H1 (cell line): Measurements from ENCODE around the gene PLXNA4. TPM values are rescaled to one million over a fixed set of nuclear protein-coding genes. Genes with fewer than 3 reads are reported as not detected.
A peak's percentile ranks its signal among the peaks of the same experiment; 100 is the strongest.

ENCODE experiments used
- CTCF ChIA-PET: fragments of 300-600 bp; sonication (Branson Sonifier 250); formaldehyde crosslinking; loops from one replicate; lab custom pipeline; 2021; ENCODE audit not compliant: partially characterized antibody; lab: Charles Lee
- POLR2A ChIA-PET: fragments of 300-600 bp; sonication (Branson Sonifier 250); formaldehyde crosslinking; loops from one replicate; lab custom pipeline; 2021; ENCODE audit warnings: inconsistent platforms; ENCODE audit not compliant: partially characterized antibody; lab: Charles Lee
- DNase-seq, 2 experiments: peaks; one replicate each; pipeline versions ENCODE4 v3.0.0 to v3.0.0-alpha.2; 2010 to 2022; ENCODE audit warnings: low spot score in 2 of 2, low read depth in 1 of 2, mixed read lengths in 1 of 2
- FAIRE-seq: peaks from 2 replicates; lab custom pipeline; 2011; peaks lifted over from hg19 to GRCh38; lab: Jason Lieb, UNC
- H2AFZ ChIP-seq: 2 replicates; pipeline ENCODE4 v1.8.1; 2012; ENCODE audit warnings: low read length, inconsistent platforms
- H2AK5ac ChIP-seq: 2 replicates; pipeline ENCODE4 v1.6.1; 2013; ENCODE audit warnings: low read depth, low read length
- H2BK120ac ChIP-seq: replicated peaks from 2 replicates; pipeline ENCODE3; 2013; ENCODE audit warnings: low read depth, low read length, inconsistent platforms
- H2BK12ac ChIP-seq: 2 replicates; pipeline ENCODE4 v1.6.1; 2013; ENCODE audit warnings: low read depth, low read length
- H2BK15ac ChIP-seq: 2 replicates; pipeline ENCODE4 v1.6.1; 2013; ENCODE audit warnings: low read length
- H2BK20ac ChIP-seq: 2 replicates; pipeline ENCODE4 v1.6.1; 2013; ENCODE audit warnings: low read length
- H2BK5ac ChIP-seq: 2 replicates; pipeline ENCODE4 v1.6.1; 2013; ENCODE audit warnings: low read depth, low read length
- H3K14ac ChIP-seq: 2 replicates; pipeline ENCODE4 v1.6.1; 2013; ENCODE audit warnings: inconsistent platforms; ENCODE audit not compliant: insufficient read length
- H3K18ac ChIP-seq: 2 replicates; pipeline ENCODE4 v1.6.1; 2013; ENCODE audit warnings: low read length; ENCODE audit errors: extremely low read depth
- H3K23ac ChIP-seq: 2 replicates; pipeline ENCODE4 v1.6.1; 2013; ENCODE audit warnings: inconsistent platforms; ENCODE audit not compliant: insufficient read length
- H3K23me2 ChIP-seq: 2 replicates; pipeline ENCODE4 v1.6.1; 2013; ENCODE audit warnings: low read depth, low read length
- H3K27ac ChIP-seq: 2 replicates; pipeline ENCODE4 v1.6.1; 2011; ENCODE audit warnings: low read depth, low read length, inconsistent platforms
- H3K27me3 ChIP-seq, 4 experiments: replicated peaks in 1 of 4; 1 replicate in 1 of 4; 2 replicates in 3 of 4; pipeline versions ENCODE4 v1.6.1 to v1.8.1; 2011 to 2013; ENCODE audit warnings: low read length in 3 of 4, mild to moderate bottlenecking in 3 of 4, inconsistent platforms in 2 of 4, mixed read lengths in 2 of 4, moderate library complexity in 1 of 4; ENCODE audit not compliant: control insufficient read depth in 3 of 4, insufficient read depth in 3 of 4; ENCODE audit errors: extremely low read depth in 1 of 4
- H3K36me3 ChIP-seq, 4 experiments: 2 replicates each; pipeline versions ENCODE4 v1.6.1 to v1.8.1; 2011 to 2013; ENCODE audit warnings: mild to moderate bottlenecking in 4 of 4, low read length in 3 of 4, moderate library complexity in 2 of 4, control low read depth in 1 of 4, inconsistent platforms in 1 of 4; ENCODE audit not compliant: insufficient read depth in 4 of 4, control insufficient read depth in 2 of 4
- H3K4ac ChIP-seq: replicated peaks from 2 replicates; pipeline ENCODE3; 2013; ENCODE audit warnings: low read length, low read depth, mixed read lengths, inconsistent platforms; ENCODE audit not compliant: insufficient read length
- H3K4me1 ChIP-seq, 4 experiments: replicated peaks in 1 of 4; 1 replicate in 1 of 4; 2 replicates in 3 of 4; pipeline versions ENCODE4 v1.6.1 to v1.8.1; 2011 to 2013; ENCODE audit warnings: low read length in 3 of 4, inconsistent platforms in 2 of 4, mixed read lengths in 1 of 4; ENCODE audit not compliant: insufficient read depth in 4 of 4, control insufficient read depth in 3 of 4
- H3K4me2 ChIP-seq, 2 experiments: 2 replicates each; pipeline versions ENCODE4 v1.6.1 to v1.8.1; 2011 to 2013; ENCODE audit warnings: low read depth in 2 of 2, low read length in 2 of 2, control low read depth in 1 of 2, inconsistent platforms in 1 of 2, mild to moderate bottlenecking in 1 of 2; ENCODE audit not compliant: insufficient read depth in 1 of 2
- H3K4me3 ChIP-seq, 4 experiments: fragments of 200-600, 300-600 bp in 1 of 4; sonication (generic), shearing (Covaris generic), sonication (Bioruptor Twin) in 1 of 4; 2 replicates each; pipeline versions ENCODE4 v1.5.1 to v1.8.1; 2011 to 2016; ENCODE audit warnings: low read length in 4 of 4, low read depth in 3 of 4, control low read depth in 2 of 4, inconsistent platforms in 2 of 4, mild to moderate bottlenecking in 2 of 4, mixed read lengths in 1 of 4, moderate library complexity in 1 of 4; ENCODE audit not compliant: insufficient read depth in 2 of 4; ENCODE audit errors: extremely low read depth in 1 of 4
- H3K56ac ChIP-seq: replicated peaks from 2 replicates; pipeline ENCODE3; 2013; ENCODE audit warnings: low read depth, mild to moderate bottlenecking, mixed read lengths, low read length, inconsistent platforms; ENCODE audit not compliant: insufficient read length
- H3K79me1 ChIP-seq: 2 replicates; pipeline ENCODE4 v1.6.1; 2013; ENCODE audit warnings: low read depth, low read length, control low read depth
- H3K79me2 ChIP-seq, 2 experiments: 2 replicates each; pipeline versions ENCODE4 v1.6.1 to v1.8.1; 2012 to 2013; ENCODE audit warnings: low read length in 2 of 2, mild to moderate bottlenecking in 2 of 2, inconsistent platforms in 1 of 2; ENCODE audit not compliant: insufficient read depth in 2 of 2, control insufficient read depth in 1 of 2
- H3K9ac ChIP-seq, 4 experiments: replicated peaks in 1 of 4; 1 replicate in 1 of 4; 2 replicates in 3 of 4; pipeline versions ENCODE4 v1.6.1 to v1.8.1; 2011 to 2013; ENCODE audit warnings: low read depth in 3 of 4, low read length in 3 of 4, control low read depth in 2 of 4, mild to moderate bottlenecking in 2 of 4, moderate library complexity in 2 of 4, inconsistent platforms in 1 of 4; ENCODE audit errors: extremely low read depth in 1 of 4
- H3K9me3 ChIP-seq, 2 experiments: 2 replicates each; pipeline versions ENCODE4 v1.6.1 to v1.8.1; 2012 to 2013; ENCODE audit warnings: mild to moderate bottlenecking in 2 of 2, moderate library complexity in 2 of 2, control low read depth in 1 of 2, inconsistent platforms in 1 of 2, low read depth in 1 of 2, low read length in 1 of 2, mixed read lengths in 1 of 2; ENCODE audit not compliant: insufficient read depth in 2 of 2
- H4K20me1 ChIP-seq, 2 experiments: replicated peaks in 1 of 2; 2 replicates each; pipeline versions ENCODE3 to v1.8.1; 2011 to 2013; ENCODE audit warnings: inconsistent platforms in 2 of 2, low read length in 2 of 2, mild to moderate bottlenecking in 1 of 2; ENCODE audit not compliant: insufficient read depth in 2 of 2, control insufficient read depth in 1 of 2
- H4K5ac ChIP-seq: 2 replicates; pipeline ENCODE4 v1.6.1; 2013; ENCODE audit warnings: low read length, low read depth, mixed read lengths, inconsistent platforms; ENCODE audit not compliant: insufficient read length
- H4K8ac ChIP-seq: 2 replicates; pipeline ENCODE4 v1.8.0; 2013; ENCODE audit warnings: mild to moderate bottlenecking, moderate library complexity, low read length, inconsistent platforms; ENCODE audit not compliant: insufficient read depth; ENCODE audit errors: extremely low read depth
- H4K91ac ChIP-seq: replicated peaks from 2 replicates; pipeline ENCODE3; 2013; ENCODE audit warnings: low read length, mixed read lengths, inconsistent platforms; ENCODE audit not compliant: insufficient read length
- ASH2L ChIP-seq: fragments of 200-600, 300-600 bp; sonication (generic); IDR thresholded peaks from one replicate; pipeline ENCODE4 v1.7.1; 2017; ENCODE audit warnings: low read length
- BRCA1 ChIP-seq: IDR thresholded peaks from 2 replicates; pipeline ENCODE4 v1.6.1; 2012; ENCODE audit warnings: low read depth, low read length, improper control_type of control experiment
- CHD2 ChIP-seq: IDR thresholded peaks from 2 replicates; pipeline ENCODE4 v1.6.1; 2012; ENCODE audit warnings: low read length, improper control_type of control experiment
- CTBP2 ChIP-seq: IDR thresholded peaks from 2 replicates; pipeline ENCODE4 v1.7.0; 2011; ENCODE audit warnings: borderline replicate concordance, mild to moderate bottlenecking, moderate library complexity, mixed read lengths, low read length; ENCODE audit not compliant: insufficient read depth, insufficient read length
- EGR1 ChIP-seq: IDR thresholded peaks from 2 replicates; pipeline ENCODE4 v1.6.1; 2011; ENCODE audit warnings: low read depth, low read length, borderline replicate concordance
- HDAC2 ChIP-seq, 2 experiments: fragments of 300-600 bp in 1 of 2; sonication (generic) in 1 of 2; IDR thresholded peaks; 2 replicates each; pipeline ENCODE4 v1.6.1; 2011 to 2012; ENCODE audit warnings: low read depth in 2 of 2, low read length in 2 of 2, mild to moderate bottlenecking in 2 of 2, moderate library complexity in 2 of 2, borderline replicate concordance in 1 of 2, inconsistent platforms in 1 of 2
- KDM1A ChIP-seq: fragments of 200-600, 300-600 bp; sonication (generic); IDR thresholded peaks from 2 replicates; pipeline ENCODE4 v1.7.1; 2016; ENCODE audit warnings: mild to moderate bottlenecking, low read length, borderline replicate concordance
- POLR2A ChIP-seq, 2 experiments: IDR thresholded peaks; 1 replicate in 1 of 2; 2 replicates in 1 of 2; pipeline ENCODE4 v1.6.1; 2011; ENCODE audit warnings: low read depth in 2 of 2, low read length in 2 of 2, mild to moderate bottlenecking in 2 of 2; ENCODE audit errors: control extremely low read depth in 1 of 2
- RAD21 ChIP-seq, 2 experiments: IDR thresholded peaks in 1 of 2; conservative IDR thresholded peaks in 1 of 2; 2 replicates each; pipeline ENCODE4 v1.6.1; 2011; ENCODE audit warnings: low read depth in 2 of 2, low read length in 2 of 2, improper control_type of control experiment in 1 of 2, inconsistent platforms in 1 of 2, mild to moderate bottlenecking in 1 of 2, moderate library complexity in 1 of 2
- RNF2 ChIP-seq: fragments of 200-900, 300-1000 bp; sonication (generic); IDR thresholded peaks from 2 replicates; pipeline ENCODE4 v1.7.1; 2016; ENCODE audit warnings: borderline replicate concordance, low read depth, mild to moderate bottlenecking, antibody characterized with exemption, low read length; ENCODE audit not compliant: poor library complexity, severe bottlenecking; ENCODE audit errors: missing control alignments
- SRF ChIP-seq: IDR thresholded peaks from 2 replicates; pipeline ENCODE4 v1.6.1; 2011; ENCODE audit warnings: mild to moderate bottlenecking, low read depth, low read length, moderate library complexity
- SUZ12 ChIP-seq: fragments of 200-600 bp; sonication (generic); IDR thresholded peaks from 2 replicates; pipeline ENCODE4 v1.6.1; 2012; ENCODE audit warnings: mild to moderate bottlenecking, inconsistent platforms, low read length, moderate library complexity, mixed read lengths
- TBP ChIP-seq: IDR thresholded peaks from 2 replicates; pipeline ENCODE4 v1.6.1; 2011; ENCODE audit warnings: low read depth, low read length, improper control_type of control experiment
- ZNF274 ChIP-seq: IDR thresholded peaks from 2 replicates; pipeline ENCODE4 v1.7.0; 2012; ENCODE audit warnings: low read length, borderline replicate concordance; ENCODE audit errors: extremely low read depth
- WGBS, 2 experiments: shearing (Covaris generic) in 1 of 2; methylation state at CpG; one replicate each; pipeline versions ENCODE4 v1.1.6 to v1.1.7; 2013 to 2015; ENCODE audit warnings: low lambda C conversion rate in 2 of 2, mixed read lengths in 2 of 2, inconsistent platforms in 1 of 2, low coverage in 1 of 2, missing lambda C conversion rate in 1 of 2; ENCODE audit not compliant: insufficient replicate concordance in 2 of 2, insufficient coverage in 1 of 2, insufficient read length in 1 of 2; ENCODE audit errors: extremely low coverage in 1 of 2, missing lambda C conversion rate in 1 of 2; 5-methylcytosine and 5-hydroxymethylcytosine counted together
- polyA plus RNA-seq, 7 experiments: library from polyadenylated mRNA; depleted of rRNA in 3 of 7; stranded (reverse) in 5 of 7; unstranded in 2 of 7; fragments of >200 nt in 5 of 7; fragments of 200-250 nt in 2 of 7; gene quantifications; 1 replicate in 5 of 7; 2 replicates in 1 of 7; 4 replicates in 1 of 7; pipeline versions ENCODE4 v1.2.1 to v1.2.3, GENCODE V29; 2011 to 2013; ENCODE audit warnings: missing spikeins in 2 of 7, mixed read lengths in 2 of 7
- total RNA-seq: library from RNA; stranded (reverse); fragmentation: NEBNext Ultra II Directional; extraction: Animal tissue kit (Norgen Biotek cat#: 25700); gene quantifications from 2 replicates; pipeline ENCODE4 v1.2.1, GENCODE V29; 2021

The PLXNA4 gene
- total and polyA plus RNA-seq, 2 of the 8 experiments (the other 6 are each of a cell fraction or from before 2014, with no cell fraction given): 0.76 to 0.79 TPM

- Histone ChIP-seq H3K4me2 (no peak overlapping the region), H3K4me1 (0 out of 7 replicates have a peak, but pooled peaks cover 0 to 3% (median 0%) of the 10 kb centered on the region in 4 experiments), H3K9ac (no peak overlapping the region), H4K8ac (no peak overlapping the region), H3K56ac (no peak overlapping the region), H4K91ac (no peak overlapping the region), H4K20me1 (no peaks in the 10 kb centered on the region), H3K23ac (no peak overlapping the region), H3K79me2 (no peaks in the 10 kb centered on the region), H3K4me3 (no peak overlapping the region), H3K9me3 (no peaks in the 10 kb centered on the region), H3K79me1 (no peaks in the 10 kb centered on the region), H2AK5ac (peak overlapping the region; percentile 57), H2BK15ac (no peak overlapping the region), H4K5ac (no peak overlapping the region), H2BK5ac (no peak overlapping the region), H2BK12ac (no peak overlapping the region), H3K14ac (no peak overlapping the region), H3K4ac (no peak overlapping the region), H3K27me3 (no peaks in the 10 kb centered on the region), H3K36me3 (no peaks in the 10 kb centered on the region), H3K27ac (no peak overlapping the region), H3K18ac (no peak overlapping the region), H3K23me2 (no peaks in the 10 kb centered on the region), H2AFZ (no peak overlapping the region), H2BK20ac (no peak overlapping the region), H2BK120ac (no peak overlapping the region)
- WGBS, 2 experiments: 87% methylated on average over 8 of the region's 9 CpGs; no CpG with 5 or more reads in 1 of the 2 experiments
- no peak for DNase-seq
- ChIA-PET POLR2A (no interaction called here), CTCF (interaction anchor here (1.0 to 1.9 kb wide), 13 partner anchors 8 to 187 kb away, joined by 3 to 9 read pairs (median 4); no protein-coding TSS in a partner anchor)
- FAIRE-seq: no peak
- TF ChIP-seq BRCA1 (no peak), ZNF274 (no peak), EGR1 (no peak), SRF (no peak), RNF2 (no peak), SUZ12 (no peak), CHD2 (no peak), RAD21 (IDR thresholded peaks at IDR 0.05 in 1 of 2, conservative IDR thresholded peaks at IDR 0.05 in 1 of 2; ENCODE audit: low read depth in 2 of 2, low read length in 2 of 2) (no peak), CTBP2 (no peak), HDAC2 (IDR thresholded peaks at IDR 0.05; ENCODE audit: borderline replicate concordance in 1 of 2, low read depth in 2 of 2, low read length in 2 of 2) (no peak), ASH2L (no peak), TBP (no peak), KDM1A (no peak), POLR2A (IDR thresholded peaks at IDR 0.05; ENCODE audit: control extremely low read depth in 1 of 2, low read depth in 2 of 2, low read length in 2 of 2) (no peak)
Observed at GRCh38 chr7:132393789-132394261, 182.4 kb downstream of the PLXNA4 start.
